Measurements from ENCODE around the gene ABAT. TPM values are rescaled to one million over a fixed set of nuclear protein-coding genes. Genes with fewer than 3 reads are reported as not detected.

Gene ABAT
- polyA plus RNA-seq, 2 of the 4 experiments (the other 2 are of a cell fraction) = 0.68 to 1.2 TPM

DNA sequence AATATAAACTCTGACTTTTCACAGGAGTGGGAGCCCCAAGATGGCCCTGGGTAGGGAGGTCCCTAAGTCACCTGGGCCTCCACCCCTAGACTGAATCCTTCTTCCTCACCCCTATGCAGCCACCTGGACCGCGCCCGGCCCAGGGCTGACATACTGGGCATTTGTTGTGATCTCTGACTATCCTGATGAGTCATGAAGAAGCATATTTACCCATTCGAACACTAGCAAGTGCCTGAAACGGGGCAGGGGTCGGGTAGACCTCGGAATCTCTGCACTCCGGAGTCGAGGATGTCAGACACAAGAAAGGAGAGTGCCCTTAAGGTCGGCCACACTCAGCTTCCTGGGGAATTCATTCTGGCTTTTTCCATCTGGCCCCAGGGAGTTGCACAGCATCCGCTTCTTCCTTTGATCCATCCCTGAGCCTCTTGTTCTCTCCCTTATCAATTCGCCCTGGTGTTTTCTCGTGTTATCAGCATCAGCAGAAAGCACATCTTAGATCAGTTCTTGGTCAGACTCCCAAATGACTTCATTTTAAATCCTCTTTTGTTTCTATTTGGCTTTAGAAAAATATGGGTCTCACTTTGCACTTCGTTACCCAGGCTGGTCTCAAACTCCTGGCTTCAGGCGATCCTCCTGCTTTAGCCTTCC lies 42.5 kb upstream of the ABAT start:
- TF ChIP-seq MAX (IDR thresholded peaks at IDR 0.05) = no peak
- no peak for TF ChIP-seq CHD2 (IDR thresholded peaks at IDR 0.05; ENCODE audit: low read length, partially characterized antibody)
- TF ChIP-seq CBX8 (IDR thresholded peaks at IDR 0.05) = no peak
- no peak for TF ChIP-seq JUN (IDR thresholded peaks at IDR 0.05)
- TF ChIP-seq FOSB (CRISPR knock-in tag; IDR thresholded peaks at IDR 0.05) = no peak
- TF ChIP-seq EHMT2 (IDR thresholded peaks at IDR 0.05; ENCODE audit: low read depth) = no peak
- no peak for TF ChIP-seq NR3C1 (IDR thresholded peaks at IDR 0.05)
- TF ChIP-seq, protein P1, sequence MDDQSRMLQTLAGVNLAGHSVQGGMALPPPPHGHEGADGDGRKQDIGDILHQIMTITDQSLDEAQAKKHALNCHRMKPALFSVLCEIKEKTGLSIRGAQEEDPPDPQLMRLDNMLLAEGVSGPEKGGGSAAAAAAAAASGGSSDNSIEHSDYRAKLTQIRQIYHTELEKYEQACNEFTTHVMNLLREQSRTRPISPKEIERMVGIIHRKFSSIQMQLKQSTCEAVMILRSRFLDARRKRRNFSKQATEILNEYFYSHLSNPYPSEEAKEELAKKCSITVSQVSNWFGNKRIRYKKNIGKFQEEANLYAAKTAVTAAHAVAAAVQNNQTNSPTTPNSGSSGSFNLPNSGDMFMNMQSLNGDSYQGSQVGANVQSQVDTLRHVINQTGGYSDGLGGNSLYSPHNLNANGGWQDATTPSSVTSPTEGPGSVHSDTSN (IDR thresholded peaks at IDR 0.05) = no peak
- no peak for TF ChIP-seq MAZ (IDR thresholded peaks at IDR 0.05; ENCODE audit: borderline replicate concordance, low read depth, low read length)
- TF ChIP-seq TP53 (CRISPR knock-in tag; IDR thresholded peaks at IDR 0.05) = no peak
- no peak for TF ChIP-seq TFCP2L1 (CRISPR knock-in tag; IDR thresholded peaks at IDR 0.05)
- H3K4me3 ChIP-seq = no peak overlapping the region
- H3K9me3 ChIP-seq = no peaks in the 10 kb centered on the region
- ChIA-PET POLR2A (no interaction called here), CTCF (no interaction called here)
- ATAC-seq (no peak), FAIRE-seq (no peak), DNase-seq (ENCODE audit: low read depth in 1 of 2, low spot score in 1 of 2) (no peak)
- no peaks in the 10 kb centered on the region for H3K4me1 ChIP-seq
- H3K27ac ChIP-seq = no peak overlapping the region
- H3K4me2 ChIP-seq = no peak overlapping the region
- WGBS (ENCODE audit: missing lambda C conversion rate) = 60% methylated on average over 13 of the region's 15 CpGs

GRCh38 chr16:8632675-8633182 lies 41.7 kb upstream of the ABAT start:
- no peak overlapping the region for H3K4me2 ChIP-seq
- no peak overlapping the region for H3K27ac ChIP-seq
- ATAC-seq (no peak), FAIRE-seq (no peak), DNase-seq (ENCODE audit: low read depth in 1 of 2, low spot score in 1 of 2) (no peak)
- no peaks in the 10 kb centered on the region for H3K9me3 ChIP-seq
- ChIA-PET POLR2A (no interaction called here), CTCF (interaction anchor here (1.3 kb wide), 1 partner anchor 66 kb away, joined by 4 read pairs; no protein-coding TSS in a partner anchor)
- TF ChIP-seq ZNF302 (CRISPR knock-in tag; IDR thresholded peaks at IDR 0.05) = no peak
- no peak for TF ChIP-seq RNF2 (IDR thresholded peaks at IDR 0.05; ENCODE audit: borderline replicate concordance, low read depth)
- no peak for TF ChIP-seq MAX (IDR thresholded peaks at IDR 0.05)
- TF ChIP-seq, protein P2, sequence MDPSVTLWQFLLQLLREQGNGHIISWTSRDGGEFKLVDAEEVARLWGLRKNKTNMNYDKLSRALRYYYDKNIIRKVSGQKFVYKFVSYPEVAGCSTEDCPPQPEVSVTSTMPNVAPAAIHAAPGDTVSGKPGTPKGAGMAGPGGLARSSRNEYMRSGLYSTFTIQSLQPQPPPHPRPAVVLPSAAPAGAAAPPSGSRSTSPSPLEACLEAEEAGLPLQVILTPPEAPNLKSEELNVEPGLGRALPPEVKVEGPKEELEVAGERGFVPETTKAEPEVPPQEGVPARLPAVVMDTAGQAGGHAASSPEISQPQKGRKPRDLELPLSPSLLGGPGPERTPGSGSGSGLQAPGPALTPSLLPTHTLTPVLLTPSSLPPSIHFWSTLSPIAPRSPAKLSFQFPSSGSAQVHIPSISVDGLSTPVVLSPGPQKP (IDR thresholded peaks at IDR 0.05; ENCODE audit: low read depth, low read length) = no peak
- TF ChIP-seq GATA3 (IDR thresholded peaks at IDR 0.05; ENCODE audit: borderline replicate concordance) = no peak
- TF ChIP-seq NR3C1 (IDR thresholded peaks at IDR 0.05) = no peak
- TF ChIP-seq CHD2 (IDR thresholded peaks at IDR 0.05; ENCODE audit: low read length, partially characterized antibody) = no peak
- no peak for TF ChIP-seq MYC (IDR thresholded peaks at IDR 0.05; ENCODE audit: borderline replicate concordance, low read length)
- TF ChIP-seq NFE2L2 (conservative IDR thresholded peaks at IDR 0.05; ENCODE audit: low read length) = no peak
- TF ChIP-seq HDAC2 (IDR thresholded peaks at IDR 0.05) = no peak
- TF ChIP-seq RARB (CRISPR knock-in tag; IDR thresholded peaks at IDR 0.05) = no peak
- TF ChIP-seq HEYL (CRISPR knock-in tag; IDR thresholded peaks at IDR 0.05) = no peak
- TF ChIP-seq ATOH8 (CRISPR knock-in tag; IDR thresholded peaks at IDR 0.05; ENCODE audit: low read depth) = no peak
- no peak for TF ChIP-seq SMC3 (IDR thresholded peaks at IDR 0.05)
- TF ChIP-seq ZFP36 (IDR thresholded peaks at IDR 0.05; ENCODE audit: borderline replicate concordance, partially characterized antibody) = no peak
- TF ChIP-seq CBX2 (IDR thresholded peaks at IDR 0.05; ENCODE audit: borderline replicate concordance, low read depth) = no peak
- TF ChIP-seq, protein P3, sequence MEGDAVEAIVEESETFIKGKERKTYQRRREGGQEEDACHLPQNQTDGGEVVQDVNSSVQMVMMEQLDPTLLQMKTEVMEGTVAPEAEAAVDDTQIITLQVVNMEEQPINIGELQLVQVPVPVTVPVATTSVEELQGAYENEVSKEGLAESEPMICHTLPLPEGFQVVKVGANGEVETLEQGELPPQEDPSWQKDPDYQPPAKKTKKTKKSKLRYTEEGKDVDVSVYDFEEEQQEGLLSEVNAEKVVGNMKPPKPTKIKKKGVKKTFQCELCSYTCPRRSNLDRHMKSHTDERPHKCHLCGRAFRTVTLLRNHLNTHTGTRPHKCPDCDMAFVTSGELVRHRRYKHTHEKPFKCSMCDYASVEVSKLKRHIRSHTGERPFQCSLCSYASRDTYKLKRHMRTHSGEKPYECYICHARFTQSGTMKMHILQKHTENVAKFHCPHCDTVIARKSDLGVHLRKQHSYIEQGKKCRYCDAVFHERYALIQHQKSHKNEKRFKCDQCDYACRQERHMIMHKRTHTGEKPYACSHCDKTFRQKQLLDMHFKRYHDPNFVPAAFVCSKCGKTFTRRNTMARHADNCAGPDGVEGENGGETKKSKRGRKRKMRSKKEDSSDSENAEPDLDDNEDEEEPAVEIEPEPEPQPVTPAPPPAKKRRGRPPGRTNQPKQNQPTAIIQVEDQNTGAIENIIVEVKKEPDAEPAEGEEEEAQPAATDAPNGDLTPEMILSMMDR (IDR thresholded peaks at IDR 0.05) = no peak
- no peak for TF ChIP-seq KDM5A (IDR thresholded peaks at IDR 0.05)
- TF ChIP-seq, protein P4, sequence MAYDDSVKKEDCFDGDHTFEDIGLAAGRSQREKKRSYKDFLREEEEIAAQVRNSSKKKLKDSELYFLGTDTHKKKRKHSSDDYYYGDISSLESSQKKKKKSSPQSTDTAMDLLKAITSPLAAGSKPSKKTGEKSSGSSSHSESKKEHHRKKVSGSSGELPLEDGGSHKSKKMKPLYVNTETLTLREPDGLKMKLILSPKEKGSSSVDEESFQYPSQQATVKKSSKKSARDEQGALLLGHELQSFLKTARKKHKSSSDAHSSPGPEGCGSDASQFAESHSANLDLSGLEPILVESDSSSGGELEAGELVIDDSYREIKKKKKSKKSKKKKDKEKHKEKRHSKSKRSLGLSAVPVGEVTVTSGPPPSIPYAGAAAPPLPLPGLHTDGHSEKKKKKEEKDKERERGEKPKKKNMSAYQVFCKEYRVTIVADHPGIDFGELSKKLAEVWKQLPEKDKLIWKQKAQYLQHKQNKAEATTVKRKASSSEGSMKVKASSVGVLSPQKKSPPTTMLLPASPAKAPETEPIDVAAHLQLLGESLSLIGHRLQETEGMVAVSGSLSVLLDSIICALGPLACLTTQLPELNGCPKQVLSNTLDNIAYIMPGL (CRISPR knock-in tag; IDR thresholded peaks at IDR 0.05; ENCODE audit: borderline replicate concordance) = no peak
- no peak overlapping the region for H3K4me3 ChIP-seq
- WGBS (ENCODE audit: missing lambda C conversion rate) = 97% methylated on average over 5 of the region's 5 CpGs
- H3K4me1 ChIP-seq = no peaks in the 10 kb centered on the region
